GM19455 (cell line): ENCODE data around the gene ARMC3.
A peak's percentile ranks its signal among the peaks of the same experiment; 100 is the strongest.
"Not testable (repeated sequence)": the region's sequence is repeated elsewhere in the genome, so short reads cannot be mapped to it uniquely, and the experiment has no call there.

ENCODE experiments used
- ATAC-seq: cut with Tn5 transposase; IDR thresholded peaks from one replicate; pipeline ENCODE4 v1.9.1; 2021; ENCODE audit not compliant: unreplicated experiment

ARMC3 gene

GRCh38 chr10:22927661-22928403, at the start of gene ARMC3:
ARMC3 (plus strand) TSS chr10:22928053; CDS start chr10:22931997, 3,944 bp downstream.
- peak; percentile 89 for ATAC-seq

DNA sequence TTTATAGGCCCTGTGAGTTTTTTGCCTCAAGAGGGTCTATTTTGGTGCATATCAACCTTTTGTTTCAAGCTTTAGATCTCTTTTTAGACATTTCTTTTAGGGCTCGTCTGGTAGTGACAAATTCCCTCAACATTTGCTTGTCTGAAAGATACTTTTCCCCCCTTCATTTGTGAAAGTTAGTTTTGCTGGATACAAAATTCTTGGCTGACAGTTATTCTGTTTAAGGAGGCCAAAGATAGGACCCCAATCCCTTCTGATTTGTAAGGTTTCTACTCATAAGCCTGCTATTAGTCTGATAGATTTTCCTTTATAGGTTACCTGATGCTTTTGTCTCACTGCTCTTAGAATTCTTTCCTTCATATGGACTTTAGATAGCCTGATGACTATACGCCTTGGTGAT, 36.1 kb upstream of the ARMC3 start:
- ATAC-seq = no peak

GRCh38 chr10:22893781-22894180, 34.1 kb upstream of the ARMC3 start:
- no peak for ATAC-seq

DNA sequence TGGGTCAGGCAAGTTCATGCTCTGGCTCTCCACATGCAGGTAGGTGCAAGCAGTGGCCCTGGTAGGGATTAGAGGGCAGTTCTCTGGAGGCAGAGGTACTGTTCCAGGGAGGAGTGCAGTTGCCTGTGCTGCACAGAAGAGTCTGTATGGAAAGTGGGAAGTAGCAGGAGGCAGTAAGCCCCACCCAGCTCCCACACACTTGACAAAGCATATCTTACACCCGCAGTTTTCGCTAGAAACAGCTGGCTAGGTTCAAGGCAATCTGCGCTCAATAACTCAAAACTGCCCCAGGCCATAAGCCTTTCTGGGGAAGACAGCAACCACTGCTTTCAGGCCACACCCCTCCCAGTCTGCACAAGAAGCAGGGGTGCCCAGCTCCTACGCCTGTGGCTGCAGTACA, 33.1 kb upstream of the ARMC3 start:
- no peak for ATAC-seq

GRCh38 chr10:22895252-22895651, 32.6 kb upstream of the ARMC3 start:
- ATAC-seq = no peak

- no peak for ATAC-seq
Observed at GRCh38 chr10:22897371-22897770, 30.5 kb upstream of the ARMC3 start.

GRCh38 chr10:22899307-22899706, 28.5 kb upstream of the ARMC3 start:
- ATAC-seq = no peak

DNA sequence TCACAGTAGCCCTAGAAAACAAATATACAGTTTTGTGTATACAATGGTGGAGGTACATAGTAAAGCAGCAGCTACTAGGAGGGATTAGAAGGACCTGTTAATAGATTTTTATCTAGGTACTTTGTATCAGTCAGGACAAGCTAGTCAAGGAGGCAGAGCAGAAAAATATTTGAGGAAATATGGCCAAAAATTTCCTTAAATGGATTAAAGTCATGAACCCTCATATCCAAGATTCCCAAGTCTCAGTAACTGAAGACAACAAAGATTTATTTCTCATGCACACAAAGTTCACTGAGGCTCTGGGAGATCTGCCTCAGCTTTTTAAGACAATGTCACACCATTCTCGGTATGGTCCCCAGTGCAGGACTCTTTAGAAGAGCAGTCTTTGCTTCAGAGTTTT, 28.1 kb upstream of the ARMC3 start:
- ATAC-seq = no peak

GRCh38 chr10:22900841-22901601, 26.8 kb upstream of the ARMC3 start:
- no peak for ATAC-seq

- not testable (repeated sequence) for ATAC-seq
Observed at GRCh38 chr10:22902147-22902546, 25.7 kb upstream of the ARMC3 start.

- no peak for ATAC-seq
Observed at GRCh38 chr10:22903694-22904093, 24.2 kb upstream of the ARMC3 start.

DNA sequence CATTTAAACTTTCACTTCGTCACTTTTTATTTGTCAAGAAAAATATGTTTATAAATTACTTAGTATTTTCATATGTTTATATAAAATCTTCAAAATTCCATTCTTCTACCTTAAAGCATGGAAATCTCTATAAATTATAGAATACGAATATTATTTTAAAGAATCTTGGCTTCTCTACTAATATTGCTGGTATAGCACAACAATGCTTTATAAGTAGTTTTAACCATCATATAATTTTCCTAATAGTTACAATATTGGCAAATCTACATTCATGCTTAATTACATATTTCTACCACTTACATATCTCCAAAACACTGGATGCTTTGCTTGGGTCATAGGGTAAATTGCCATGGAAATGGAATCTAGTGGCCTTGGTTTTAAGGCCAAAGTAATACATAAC, 21.1 kb upstream of the ARMC3 start:
- no peak for ATAC-seq

DNA sequence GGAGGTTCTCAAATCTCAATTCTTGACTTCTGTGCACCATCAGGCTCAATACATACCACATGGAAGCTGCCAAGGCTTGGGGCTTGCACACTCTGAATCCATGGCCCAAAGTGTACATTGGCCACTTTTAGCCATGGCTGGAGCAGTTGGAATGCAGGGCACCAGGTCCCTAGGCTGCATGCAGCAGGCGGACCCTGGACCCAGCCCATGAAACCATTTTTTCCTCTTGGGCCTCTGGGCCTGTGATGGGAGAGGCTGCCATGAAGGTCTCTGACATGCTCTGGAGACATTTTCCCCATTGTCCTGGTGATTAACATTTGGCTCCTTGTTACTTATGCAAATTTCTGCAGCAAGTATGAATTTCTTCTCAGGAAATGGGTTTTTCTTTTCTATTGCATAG, 19.0 kb upstream of the ARMC3 start:
- ATAC-seq = no peak

GRCh38 chr10:22909673-22910072, 18.2 kb upstream of the ARMC3 start:
- ATAC-seq = not testable (repeated sequence)

DNA sequence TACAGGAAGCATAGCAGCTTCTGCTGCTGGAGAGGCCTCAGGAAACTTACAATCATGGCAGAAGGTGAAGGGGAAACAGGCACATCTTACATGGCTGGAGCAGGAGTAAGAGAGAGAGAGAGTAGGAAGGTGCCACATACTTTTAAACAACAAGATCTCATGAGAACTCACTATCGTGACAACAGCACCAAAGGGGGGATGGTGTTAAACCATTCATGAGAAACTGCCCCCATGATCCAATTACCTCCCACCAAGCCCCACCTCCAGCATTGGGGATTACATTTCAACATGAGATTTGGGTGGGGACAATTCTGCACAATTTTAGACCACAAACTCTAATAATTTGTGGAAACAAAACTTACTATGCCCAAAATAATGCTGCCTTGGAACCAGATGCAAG, 16.8 kb upstream of the ARMC3 start:
- no peak for ATAC-seq

- no peak for ATAC-seq
Observed at GRCh38 chr10:22911889-22912762, 15.7 kb upstream of the ARMC3 start.

DNA sequence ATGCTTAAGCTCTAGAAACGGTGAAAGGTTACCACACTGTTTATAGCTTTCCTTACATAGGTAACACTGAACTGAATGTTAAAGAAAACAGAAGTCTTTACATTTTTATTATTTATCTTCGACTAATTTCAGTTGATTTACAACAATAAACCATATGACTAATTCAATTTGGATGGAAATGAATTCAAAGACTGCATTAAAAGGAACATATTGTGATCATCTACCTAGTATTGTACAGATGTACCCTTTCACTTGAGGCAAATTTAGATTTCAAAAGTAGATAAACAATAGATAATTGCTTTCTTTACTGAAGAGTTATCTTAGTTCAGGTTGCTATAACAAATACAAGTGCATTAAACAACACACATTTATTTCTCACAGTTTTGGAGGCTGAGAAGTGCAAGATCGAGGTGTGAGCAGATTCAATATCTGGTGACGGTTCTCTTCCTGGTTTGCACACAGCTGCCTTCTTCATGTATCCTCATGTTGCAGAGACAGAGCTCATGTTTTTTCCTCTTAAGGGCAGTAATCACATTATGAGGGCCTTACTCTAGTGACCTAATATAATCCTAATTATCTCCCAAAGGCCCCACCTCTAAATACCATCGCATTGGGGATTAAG, 15.0 kb upstream of the ARMC3 start:
- no peak for ATAC-seq

GRCh38 chr10:22913474-22914092, 14.3 kb upstream of the ARMC3 start:
- ATAC-seq = no peak

DNA sequence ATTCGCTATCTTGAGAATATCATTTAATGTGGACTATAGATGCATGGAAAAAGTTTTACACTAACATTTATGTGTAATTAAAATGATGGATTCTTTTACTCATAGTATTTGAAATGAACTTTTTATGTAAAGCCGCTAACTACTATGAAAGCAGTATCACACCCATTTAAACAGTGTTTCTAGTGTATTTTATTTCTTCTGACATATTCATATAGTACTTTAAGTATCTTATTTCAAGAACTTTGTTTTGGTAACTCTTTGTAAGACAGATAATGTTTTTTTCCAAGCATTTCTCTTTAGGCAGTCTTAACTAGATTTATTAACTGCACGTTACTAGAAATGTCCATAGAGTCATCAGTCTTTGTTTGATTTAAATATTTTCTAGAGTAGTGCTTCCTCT, 12.5 kb upstream of the ARMC3 start:
- ATAC-seq = no peak

DNA sequence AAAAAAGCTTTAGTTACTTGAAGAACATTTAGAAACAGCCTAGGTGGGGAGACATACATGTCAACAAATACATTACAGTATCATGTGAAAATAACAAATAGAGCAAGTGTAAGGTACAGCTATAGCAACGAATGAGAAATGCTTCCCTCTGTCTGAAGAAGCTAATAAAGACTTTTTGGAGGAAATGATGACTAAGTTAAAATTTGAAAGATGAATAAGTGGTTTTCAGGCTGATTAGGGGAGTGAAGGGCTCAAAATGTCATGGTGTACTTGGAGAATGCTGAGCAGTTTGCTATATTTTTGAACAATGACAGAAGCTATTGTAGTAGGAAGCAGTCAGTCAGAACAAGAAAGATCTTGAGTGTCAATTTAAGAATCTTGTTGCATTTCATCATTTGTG, 2.8 kb upstream of the ARMC3 start:
- no peak for ATAC-seq

- ATAC-seq = no peak
Observed at GRCh38 chr10:22927166-22927565, 687 bp upstream of the ARMC3 start.
